ENCODE results near the gene PKIB.
"Not testable (repeated sequence)": the region's sequence is repeated elsewhere in the genome, so short reads cannot be mapped to it uniquely, and the experiment has no call there.

PKIB gene

GRCh38 chr6:122616877-122617276, 6.7 kb downstream of the PKIB start:
- in situ Hi-C loops (cut with HindIII; ENCODE audit: low pct_ligation_motif_present, low pct_unique_long_range_greater_than_20kb, low sequenced_read_pairs): no loop called here

DNA sequence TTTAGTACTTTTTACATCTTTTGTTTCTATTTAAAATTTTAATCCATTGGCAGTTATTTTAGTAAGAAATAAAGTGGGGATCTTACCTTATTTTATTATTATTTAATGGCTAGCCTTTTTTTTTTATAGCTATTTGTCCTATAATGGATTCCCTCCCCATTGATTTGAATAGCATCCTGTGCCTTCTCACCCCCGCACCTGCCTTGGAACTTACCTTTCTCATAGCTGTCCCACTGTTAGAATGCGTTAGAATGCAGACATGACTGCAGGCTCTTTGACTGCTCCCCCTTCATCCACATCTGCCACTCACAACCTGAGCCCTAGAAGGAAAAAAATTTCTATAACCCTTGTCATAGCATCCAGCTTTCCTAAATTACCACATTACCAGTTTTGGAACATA, 9.1 kb downstream of the PKIB start:
- in situ Hi-C loops (cut with HindIII; ENCODE audit: low pct_ligation_motif_present, low pct_unique_long_range_greater_than_20kb, low sequenced_read_pairs): no loop called here
- no peak for DNase-seq

More at GRCh38 chr6:122616877-122617276, 6.7 kb downstream of the PKIB start:
- no peak for DNase-seq

DNA sequence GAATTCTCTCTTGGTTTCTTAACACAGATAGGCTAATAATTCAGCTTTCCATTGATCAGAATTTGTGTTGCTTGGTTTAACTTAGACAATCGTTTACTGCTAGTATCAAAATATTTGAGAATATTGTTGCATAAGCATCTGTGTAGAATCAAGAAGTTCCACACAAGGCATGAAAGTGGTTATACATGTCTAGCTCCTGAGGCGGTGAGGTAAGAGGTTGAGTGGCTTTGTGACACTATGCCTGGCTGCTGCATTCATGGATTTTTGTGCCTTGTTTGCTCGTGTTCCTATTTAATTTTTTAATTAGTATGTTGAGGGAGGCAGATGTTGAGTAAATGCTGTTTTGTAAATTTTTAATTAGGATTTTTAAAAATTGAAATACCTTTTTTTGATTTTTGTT, 10.2 kb downstream of the PKIB start:
- in situ Hi-C loops (cut with HindIII; ENCODE audit: low pct_ligation_motif_present, low pct_unique_long_range_greater_than_20kb, low sequenced_read_pairs): no loop called here
- DNase-seq: no peak

DNA sequence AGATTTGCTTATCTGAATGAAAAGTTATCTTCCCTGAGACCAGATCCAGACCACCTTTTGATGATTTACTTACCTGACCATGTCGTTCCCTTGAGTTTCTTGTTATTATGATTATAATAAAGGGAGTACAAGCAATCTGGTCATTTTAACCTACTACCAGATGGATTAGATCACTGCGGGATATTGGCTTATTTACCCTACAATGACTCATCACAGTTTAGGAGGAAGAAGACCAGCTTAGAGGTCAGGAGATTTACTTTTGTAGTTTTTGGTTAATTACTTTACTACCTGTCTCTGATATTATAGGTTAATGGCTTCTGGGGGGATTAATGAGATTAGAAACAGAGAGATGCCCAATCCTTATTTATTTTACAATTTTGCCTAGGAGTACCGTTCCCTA, 10.7 kb downstream of the PKIB start:
- DNase-seq: no peak
- in situ Hi-C loops (cut with HindIII; ENCODE audit: low pct_ligation_motif_present, low pct_unique_long_range_greater_than_20kb, low sequenced_read_pairs): no loop called here

DNA sequence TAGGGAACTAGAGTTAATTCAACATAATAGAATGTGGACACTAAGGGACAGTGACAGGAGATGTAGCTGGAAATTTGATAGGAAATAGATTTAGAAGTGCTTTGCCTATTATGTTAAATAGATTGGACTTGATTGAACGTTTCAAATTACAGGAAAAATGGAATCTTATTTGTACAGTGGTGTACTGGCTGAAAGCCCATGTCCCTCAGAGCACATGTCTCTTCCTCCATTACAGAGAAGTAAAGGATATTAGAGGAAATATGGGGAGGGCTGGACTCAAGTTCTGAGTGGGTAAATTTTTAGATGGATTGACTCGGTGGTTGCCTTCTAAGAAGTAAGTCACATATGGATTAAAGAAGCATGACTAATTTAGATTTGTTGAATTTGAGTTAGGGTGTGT, 11.4 kb downstream of the PKIB start:
- in situ Hi-C loops (cut with HindIII; ENCODE audit: low pct_ligation_motif_present, low pct_unique_long_range_greater_than_20kb, low sequenced_read_pairs): no loop called here

GRCh38 chr6:122622479-122622878, 12.3 kb downstream of the PKIB start:
- in situ Hi-C loops (cut with HindIII; ENCODE audit: low pct_ligation_motif_present, low pct_unique_long_range_greater_than_20kb, low sequenced_read_pairs): no loop called here
- no peak for DNase-seq

More for the DNA sequence above, 11.4 kb downstream of the PKIB start:
- no peak for DNase-seq

DNA sequence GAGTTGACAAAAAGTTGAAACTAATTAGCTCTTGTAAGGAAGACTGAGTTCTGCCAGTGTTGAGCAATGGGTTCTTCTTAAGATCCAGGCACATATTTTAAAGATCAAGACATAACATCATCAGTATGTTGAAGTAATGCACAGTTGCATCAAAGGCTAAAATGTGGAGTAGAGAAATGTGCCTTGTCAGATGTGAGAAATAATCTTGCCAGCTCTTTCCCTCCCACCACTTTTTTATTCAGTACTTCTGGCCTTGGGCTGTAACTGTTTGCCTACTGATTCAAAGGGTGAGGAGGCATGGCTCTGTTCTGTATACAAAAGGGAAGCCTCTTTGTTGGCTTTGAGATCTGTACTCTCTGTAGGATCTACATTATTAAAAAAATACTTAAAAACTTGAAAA, 13.1 kb downstream of the PKIB start:
- in situ Hi-C loops (cut with HindIII; ENCODE audit: low pct_ligation_motif_present, low pct_unique_long_range_greater_than_20kb, low sequenced_read_pairs): no loop called here
- DNase-seq: no peak

- in situ Hi-C loops (cut with HindIII; ENCODE audit: low pct_ligation_motif_present, low pct_unique_long_range_greater_than_20kb, low sequenced_read_pairs): no loop called here
- no peak for DNase-seq
Observed at GRCh38 chr6:122624853-122625252, 14.6 kb downstream of the PKIB start.

GRCh38 chr6:122628714-122629113, 18.5 kb downstream of the PKIB start:
- DNase-seq: no peak
- in situ Hi-C loops (cut with HindIII; ENCODE audit: low pct_ligation_motif_present, low pct_unique_long_range_greater_than_20kb, low sequenced_read_pairs): no loop called here

DNA sequence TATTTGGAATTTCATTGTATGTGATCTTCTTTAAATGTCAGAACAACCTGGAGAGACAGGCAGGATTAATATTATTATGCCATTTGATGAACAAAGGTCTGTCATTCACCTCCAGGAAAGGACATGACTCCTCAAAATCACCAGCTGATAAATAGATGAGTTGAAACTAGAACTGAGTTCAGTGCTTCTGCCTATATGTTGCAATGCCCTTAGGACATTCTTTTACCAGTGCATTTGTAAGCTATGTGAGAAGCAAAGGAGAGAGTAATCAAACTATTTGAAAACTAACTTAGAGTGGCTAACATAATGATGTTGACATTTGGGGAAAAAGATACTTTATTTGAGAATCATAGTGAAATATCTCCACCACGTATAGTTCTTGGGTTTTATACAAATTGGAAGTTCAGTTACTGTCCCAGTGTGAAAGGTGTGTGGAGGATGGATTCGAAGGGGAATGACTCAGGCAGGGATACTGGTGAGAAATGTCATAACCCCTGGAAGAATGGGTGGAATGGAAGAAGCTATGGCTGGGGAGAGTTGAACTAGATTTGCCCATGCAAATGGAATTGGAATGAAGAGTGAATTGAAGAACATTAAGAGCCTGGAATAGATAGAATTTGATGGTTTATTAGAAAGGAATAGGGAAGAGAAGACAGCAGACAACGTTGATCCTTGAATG, 21.5 kb downstream of the PKIB start:
- DNase-seq: no peak
- in situ Hi-C loops (cut with HindIII; ENCODE audit: low pct_ligation_motif_present, low pct_unique_long_range_greater_than_20kb, low sequenced_read_pairs): no loop called here

GRCh38 chr6:122640366-122640765, 30.2 kb downstream of the PKIB start:
- DNase-seq: no peak
- in situ Hi-C loops (cut with HindIII; ENCODE audit: low pct_ligation_motif_present, low pct_unique_long_range_greater_than_20kb, low sequenced_read_pairs): no loop called here

DNA sequence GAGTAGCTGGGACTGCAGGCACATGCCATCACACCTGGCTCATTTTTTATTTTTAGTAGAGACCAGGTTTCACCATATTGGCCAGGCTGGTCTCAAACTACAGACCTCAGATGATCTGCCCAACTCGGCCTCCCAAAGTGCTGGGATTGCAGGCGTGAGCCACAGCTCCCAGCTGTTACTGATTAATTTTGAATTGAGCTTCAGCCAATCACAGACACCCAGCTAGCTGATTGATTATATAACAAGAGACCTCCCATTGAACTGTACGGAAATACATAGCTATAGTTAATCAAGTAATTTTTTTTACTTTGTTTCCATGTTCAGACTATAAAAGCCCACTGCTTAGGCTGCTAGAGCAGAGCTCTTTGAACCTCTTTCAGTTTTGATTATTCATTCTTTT, 31.6 kb downstream of the PKIB start:
- in situ Hi-C loops (cut with HindIII; ENCODE audit: low pct_ligation_motif_present, low pct_unique_long_range_greater_than_20kb, low sequenced_read_pairs): no loop called here
- no peak for DNase-seq

- in situ Hi-C loops (cut with HindIII; ENCODE audit: low pct_ligation_motif_present, low pct_unique_long_range_greater_than_20kb, low sequenced_read_pairs); DNase-seq: not testable (repeated sequence)
Observed at GRCh38 chr6:122642604-122643003, 32.4 kb downstream of the PKIB start.

GRCh38 chr6:122645256-122645655, 35.1 kb downstream of the PKIB start:
- no peak for DNase-seq
- in situ Hi-C loops (cut with HindIII; ENCODE audit: low pct_ligation_motif_present, low pct_unique_long_range_greater_than_20kb, low sequenced_read_pairs): no loop called here

DNA sequence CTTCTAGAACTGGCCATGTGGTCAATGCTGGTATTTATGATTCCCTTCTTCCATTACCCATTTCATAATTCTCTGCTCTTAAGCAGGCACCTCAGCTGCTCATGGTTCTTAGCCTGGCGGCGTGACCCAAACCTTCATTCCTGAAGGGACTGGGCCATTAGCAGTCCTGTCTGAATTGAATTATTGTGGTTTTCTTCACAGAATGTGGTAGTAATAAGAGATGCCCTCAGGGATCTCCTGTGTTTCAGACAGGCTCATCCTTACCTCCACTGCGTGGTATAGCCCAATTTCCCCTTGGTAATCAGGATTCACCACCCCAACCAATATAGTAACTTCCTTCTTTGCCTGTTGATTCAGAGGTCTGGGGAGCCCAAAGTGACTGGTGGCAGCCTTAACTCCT, 37.6 kb downstream of the PKIB start:
- no peak for DNase-seq
- in situ Hi-C loops (cut with HindIII; ENCODE audit: low pct_ligation_motif_present, low pct_unique_long_range_greater_than_20kb, low sequenced_read_pairs): no loop called here

GRCh38 chr6:122648726-122649125, 38.5 kb downstream of the PKIB start:
- DNase-seq: no peak
- in situ Hi-C loops (cut with HindIII; ENCODE audit: low pct_ligation_motif_present, low pct_unique_long_range_greater_than_20kb, low sequenced_read_pairs): no loop called here

DNA sequence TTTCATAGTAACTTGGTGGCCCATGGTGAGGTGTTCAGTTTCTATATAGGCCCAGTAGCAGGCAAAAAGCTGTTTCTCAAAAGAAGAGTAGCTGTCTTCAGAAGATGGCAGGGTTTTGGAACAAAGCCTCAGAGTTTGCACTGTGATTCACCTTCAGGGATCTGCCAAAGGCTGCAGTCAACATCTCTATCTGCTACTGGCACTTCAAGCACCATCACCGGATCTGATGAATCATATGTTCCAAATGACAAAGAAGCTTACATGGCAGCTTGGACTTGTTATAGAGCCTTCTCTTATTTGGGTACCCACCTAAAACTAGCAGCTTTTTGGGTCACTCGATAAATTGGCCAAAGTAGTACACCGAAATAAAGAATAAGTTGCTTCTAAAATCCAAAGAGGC, 39.5 kb downstream of the PKIB start:
- DNase-seq: no peak
- in situ Hi-C loops (cut with HindIII; ENCODE audit: low pct_ligation_motif_present, low pct_unique_long_range_greater_than_20kb, low sequenced_read_pairs): no loop called here

GRCh38 chr6:122650403-122650802, 40.2 kb downstream of the PKIB start:
- in situ Hi-C loops (cut with HindIII; ENCODE audit: low pct_ligation_motif_present, low pct_unique_long_range_greater_than_20kb, low sequenced_read_pairs): no loop called here
- DNase-seq: no peak

- no peak for DNase-seq
- in situ Hi-C loops (cut with HindIII; ENCODE audit: low pct_ligation_motif_present, low pct_unique_long_range_greater_than_20kb, low sequenced_read_pairs): no loop called here
Observed at GRCh38 chr6:122651031-122651430, 40.8 kb downstream of the PKIB start.

- in situ Hi-C loops (cut with HindIII; ENCODE audit: low pct_ligation_motif_present, low pct_unique_long_range_greater_than_20kb, low sequenced_read_pairs): no loop called here
- DNase-seq: no peak
Observed at GRCh38 chr6:122651604-122652003, 41.4 kb downstream of the PKIB start.

GRCh38 chr6:122652431-122652830, 42.2 kb downstream of the PKIB start:
- DNase-seq: no peak
- in situ Hi-C loops (cut with HindIII; ENCODE audit: low pct_ligation_motif_present, low pct_unique_long_range_greater_than_20kb, low sequenced_read_pairs): no loop called here
